Measurements from ENCODE around the gene CST5. TPM values are rescaled to one million over a fixed set of nuclear protein-coding genes. Genes with fewer than 3 reads are reported as not detected.

The CST5 gene, protein sequence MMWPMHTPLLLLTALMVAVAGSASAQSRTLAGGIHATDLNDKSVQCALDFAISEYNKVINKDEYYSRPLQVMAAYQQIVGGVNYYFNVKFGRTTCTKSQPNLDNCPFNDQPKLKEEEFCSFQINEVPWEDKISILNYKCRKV
- not detected in 2 replicates for total RNA-seq

GRCh38 chr20:23879328-23879798, at the start of gene CST5:
CST5 (minus strand) TSS chr20:23879748; CDS start chr20:23879676, 72 bp downstream.

GRCh38 chr20:23826541-23827021, 53.0 kb downstream of the CST5 start, which contains the start of gene CST2:
CST2 (minus strand) TSS chr20:23826729; CDS start chr20:23826660, 69 bp downstream.

Other genes with a start within 250 kb of the CST5 start
- gene CST3, start 241.8 kb downstream of the CST5 start, total RNA-seq: 91.3 and 104 TPM in 2 replicates
- not detected in 2 replicates for gene CST4, start 190.7 kb downstream of the CST5 start, total RNA-seq
- not detected in 2 replicates for gene CST1, start 128.8 kb downstream of the CST5 start, total RNA-seq
- not detected in 2 replicates for gene CST2, start 53.0 kb downstream of the CST5 start, total RNA-seq
- gene GGTLC1, start 109.0 kb upstream of the CST5 start, total RNA-seq: not detected in 2 replicates

Measured in placental epithelial cell (primary cell).